Measurements from ENCODE around the gene SRBD1. TPM values are rescaled to one million over a fixed set of nuclear protein-coding genes. Genes with fewer than 3 reads are reported as not detected.

Gene SRBD1
- total RNA-seq, 2 donors from 2014 or later = 10.9 to 17.1 TPM

GRCh38 chr2:45397292-45397691, 213.8 kb downstream of the SRBD1 start:
- Mint-ChIP-seq H3K36me3 (ENCODE audit: low read depth) (peaks cover 23% of the 10 kb centered on the region), H3K4me1 (no peaks in the 10 kb centered on the region), H3K4me3 (no peak overlapping the region), H3K9me3 (no peaks in the 10 kb centered on the region), H3K27ac (no peak overlapping the region), H3K27me3 (no peaks in the 10 kb centered on the region)
- ATAC-seq (replicated peaks) = no peak

- Mint-ChIP-seq H3K9me3 (no peaks in the 10 kb centered on the region), H3K27ac (no peak overlapping the region), H3K4me3 (no peak overlapping the region), H3K4me1 (no peaks in the 10 kb centered on the region), H3K27me3 (no peaks in the 10 kb centered on the region), H3K36me3 (ENCODE audit: low read depth) (peaks cover 23% of the 10 kb centered on the region)
- no peak for ATAC-seq (replicated peaks)
Measured at GRCh38 chr2:45396671-45397070, 214.4 kb downstream of the SRBD1 start.

- no peak overlapping the region for H3K27ac Mint-ChIP-seq
- H3K9me3 Mint-ChIP-seq = no peaks in the 10 kb centered on the region
Measured at GRCh38 chr2:45394842-45395241, 216.2 kb downstream of the SRBD1 start.

GRCh38 chr2:45394216-45394615, 216.9 kb downstream of the SRBD1 start:
- H3K27me3 Mint-ChIP-seq = no peaks in the 10 kb centered on the region
- no peak overlapping the region for H3K27ac Mint-ChIP-seq
- no peaks in the 10 kb centered on the region for H3K4me1 Mint-ChIP-seq
- ATAC-seq (replicated peaks) = no peak
- H3K4me3 Mint-ChIP-seq = no peak overlapping the region
- peaks cover 36% of the 10 kb centered on the region for H3K36me3 Mint-ChIP-seq (ENCODE audit: low read depth)
- H3K9me3 Mint-ChIP-seq = no peaks in the 10 kb centered on the region

More at GRCh38 chr2:45394842-45395241, 216.2 kb downstream of the SRBD1 start:
- Mint-ChIP-seq H3K27me3 (no peaks in the 10 kb centered on the region), H3K4me1 (no peaks in the 10 kb centered on the region), H3K36me3 (ENCODE audit: low read depth) (peaks cover 30% of the 10 kb centered on the region), H3K4me3 (no peak overlapping the region)
- ATAC-seq (replicated peaks) = no peak

GRCh38 chr2:45391866-45392265, 219.2 kb downstream of the SRBD1 start:
- Mint-ChIP-seq H3K4me1 (no peaks in the 10 kb centered on the region), H3K27me3 (no peaks in the 10 kb centered on the region), H3K4me3 (no peak overlapping the region), H3K9me3 (no peaks in the 10 kb centered on the region), H3K36me3 (ENCODE audit: low read depth) (peaks cover 56% of the 10 kb centered on the region), H3K27ac (no peak overlapping the region)
- ATAC-seq (replicated peaks) = no peak

- H3K9me3 Mint-ChIP-seq = no peaks in the 10 kb centered on the region
- peaks cover 56% of the 10 kb centered on the region for H3K36me3 Mint-ChIP-seq (ENCODE audit: low read depth)
- no peaks in the 10 kb centered on the region for H3K4me1 Mint-ChIP-seq
- H3K27me3 Mint-ChIP-seq = no peaks in the 10 kb centered on the region
- no peak for ATAC-seq (replicated peaks)
- no peak overlapping the region for H3K4me3 Mint-ChIP-seq
- H3K27ac Mint-ChIP-seq = no peak overlapping the region
Measured at GRCh38 chr2:45390861-45391260, 220.2 kb downstream of the SRBD1 start.

GRCh38 chr2:45390441-45390840, 220.6 kb downstream of the SRBD1 start:
- H3K4me3 Mint-ChIP-seq = no peak overlapping the region
- no peaks in the 10 kb centered on the region for H3K9me3 Mint-ChIP-seq
- H3K27me3 Mint-ChIP-seq = no peaks in the 10 kb centered on the region
- no peak for ATAC-seq (replicated peaks)
- H3K4me1 Mint-ChIP-seq = no peaks in the 10 kb centered on the region
- H3K36me3 Mint-ChIP-seq (ENCODE audit: low read depth) = peaks cover 56% of the 10 kb centered on the region
- H3K27ac Mint-ChIP-seq = no peak overlapping the region

- ATAC-seq (replicated peaks) = no peak
- H3K36me3 Mint-ChIP-seq (ENCODE audit: low read depth) = peaks cover 56% of the 10 kb centered on the region
- no peak overlapping the region for H3K4me3 Mint-ChIP-seq
- H3K27ac Mint-ChIP-seq = no peak overlapping the region
- H3K27me3 Mint-ChIP-seq = no peaks in the 10 kb centered on the region
- no peaks in the 10 kb centered on the region for H3K4me1 Mint-ChIP-seq
- H3K9me3 Mint-ChIP-seq = no peaks in the 10 kb centered on the region
Measured at GRCh38 chr2:45388541-45389100, 222.4 kb downstream of the SRBD1 start.

- no peak for ATAC-seq (replicated peaks)
- Mint-ChIP-seq H3K36me3 (ENCODE audit: low read depth) (peaks cover 5% of the 10 kb centered on the region), H3K27ac (no peak overlapping the region), H3K9me3 (no peaks in the 10 kb centered on the region), H3K27me3 (no peaks in the 10 kb centered on the region), H3K4me1 (no peaks in the 10 kb centered on the region), H3K4me3 (no peak overlapping the region)
Measured at GRCh38 chr2:45382744-45383143, 228.3 kb downstream of the SRBD1 start.

GRCh38 chr2:45380131-45380836, 230.8 kb downstream of the SRBD1 start:
- Mint-ChIP-seq H3K9me3 (no peaks in the 10 kb centered on the region), H3K27ac (no peak overlapping the region), H3K27me3 (no peaks in the 10 kb centered on the region), H3K4me1 (no peaks in the 10 kb centered on the region), H3K4me3 (no peak overlapping the region), H3K36me3 (ENCODE audit: low read depth) (no peaks in the 10 kb centered on the region)
- ATAC-seq (replicated peaks) = no peak

GRCh38 chr2:45379399-45380087, 231.5 kb downstream of the SRBD1 start:
- no peaks in the 10 kb centered on the region for H3K27me3 Mint-ChIP-seq
- no peak for ATAC-seq (replicated peaks)
- H3K27ac Mint-ChIP-seq = no peak overlapping the region
- no peaks in the 10 kb centered on the region for H3K36me3 Mint-ChIP-seq (ENCODE audit: low read depth)
- H3K9me3 Mint-ChIP-seq = no peaks in the 10 kb centered on the region
- H3K4me3 Mint-ChIP-seq = no peak overlapping the region
- H3K4me1 Mint-ChIP-seq = no peaks in the 10 kb centered on the region

- Mint-ChIP-seq H3K4me3 (no peak overlapping the region), H3K4me1 (no peaks in the 10 kb centered on the region), H3K9me3 (no peaks in the 10 kb centered on the region), H3K27ac (no peak overlapping the region), H3K36me3 (ENCODE audit: low read depth) (no peaks in the 10 kb centered on the region), H3K27me3 (no peaks in the 10 kb centered on the region)
- no peak for ATAC-seq (replicated peaks)
Measured at GRCh38 chr2:45373534-45373933, 237.5 kb downstream of the SRBD1 start.

- no peak for ATAC-seq (replicated peaks)
- no peaks in the 10 kb centered on the region for H3K9me3 Mint-ChIP-seq
- peaks cover 4% of the 10 kb centered on the region for H3K27me3 Mint-ChIP-seq
- no peak overlapping the region for H3K27ac Mint-ChIP-seq
- H3K4me1 Mint-ChIP-seq = no peaks in the 10 kb centered on the region
- H3K36me3 Mint-ChIP-seq (ENCODE audit: low read depth) = no peaks in the 10 kb centered on the region
- no peak overlapping the region for H3K4me3 Mint-ChIP-seq
Measured at GRCh38 chr2:45370369-45370768, 240.7 kb downstream of the SRBD1 start.

- Mint-ChIP-seq H3K36me3 (ENCODE audit: low read depth) (no peaks in the 10 kb centered on the region), H3K27ac (no peak overlapping the region), H3K4me1 (no peaks in the 10 kb centered on the region), H3K27me3 (peaks cover 4% of the 10 kb centered on the region), H3K4me3 (no peak overlapping the region), H3K9me3 (no peaks in the 10 kb centered on the region)
- no peak for ATAC-seq (replicated peaks)
Measured at GRCh38 chr2:45368792-45369191, 242.3 kb downstream of the SRBD1 start.

GRCh38 chr2:45361666-45362065, 249.4 kb downstream of the SRBD1 start:
- no peaks in the 10 kb centered on the region for H3K4me1 Mint-ChIP-seq
- H3K27me3 Mint-ChIP-seq = no peaks in the 10 kb centered on the region
- no peak overlapping the region for H3K27ac Mint-ChIP-seq
- no peak for ATAC-seq (replicated peaks)
- no peaks in the 10 kb centered on the region for H3K36me3 Mint-ChIP-seq (ENCODE audit: low read depth)
- no peak overlapping the region for H3K4me3 Mint-ChIP-seq
- H3K9me3 Mint-ChIP-seq = no peaks in the 10 kb centered on the region
